HepG2 (cell line): ENCODE results near the gene USF2. TPM values are rescaled to one million over a fixed set of nuclear protein-coding genes. Genes with fewer than 3 reads are reported as not detected.

Experiments used
- CEBPG ChIP-seq: IDR thresholded peaks from 2 replicates; pipeline ENCODE4 v1.6.1; 2016
- DNMT3B ChIP-seq: conservative IDR thresholded peaks from 2 replicates; pipeline ENCODE4 v1.6.1; 2016; ENCODE audit warnings: missing biosample characterization, control low read depth
- FOXO1 ChIP-seq: sonication (generic); formaldehyde crosslinking; IDR thresholded peaks from 2 replicates; pipeline ENCODE4 v1.4.0; 2020; ENCODE audit warnings: missing genetic modification reagents
- FOXP1 ChIP-seq, 2 experiments: fragments of 450-650 bp in 1 of 2; IDR thresholded peaks; 2 replicates each; pipeline ENCODE4 v1.6.1; 2017 to 2018; ENCODE audit warnings: antibody characterized with exemption in 1 of 2
- MEF2D ChIP-seq: sonication (generic); formaldehyde crosslinking; IDR thresholded peaks from 2 replicates; pipeline ENCODE4 v1.5.1; 2020; ENCODE audit warnings: mild to moderate bottlenecking, missing genetic modification reagents
- NONO ChIP-seq, 2 experiments: fragments of 450-650 bp in 1 of 2; sonication (generic) in 1 of 2; formaldehyde crosslinking in 1 of 2; IDR thresholded peaks in 1 of 2; conservative IDR thresholded peaks in 1 of 2; 2 replicates each; pipeline versions ENCODE4 v1.6.1 to v1.8.0; 2017 to 2022; ENCODE audit warnings: mild to moderate bottlenecking in 1 of 2, missing genetic modification reagents in 1 of 2, moderate library complexity in 1 of 2
- NRL ChIP-seq: sonication (generic); formaldehyde crosslinking; IDR thresholded peaks from 2 replicates; pipeline ENCODE4 v1.5.0; 2020; ENCODE audit warnings: missing genetic modification reagents, mild to moderate bottlenecking, moderate library complexity, borderline replicate concordance
- THYN1 ChIP-seq: sonication (generic); formaldehyde crosslinking; IDR thresholded peaks from 2 replicates; pipeline ENCODE4 v1.8.1; 2023; ENCODE audit warnings: low read depth, mild to moderate bottlenecking, moderate library complexity, missing genetic modification reagents, borderline replicate concordance
- ZNF792 ChIP-seq: IDR thresholded peaks from 2 replicates; pipeline ENCODE4 v1.6.1; 2016
- polyA plus RNA-seq, 8 experiments: library from polyadenylated mRNA; depleted of rRNA in 3 of 8; stranded (reverse) in 7 of 8; unstranded in 1 of 8; fragments of >200 nt; fragmentation: Illumina TruSeq in 4 of 8; extraction: Trizol in 4 of 8; gene quantifications; 2 replicates each; pipeline versions ENCODE4 v1.2.1 to v1.2.3, GENCODE V29; 2011 to 2016; ENCODE audit warnings: low read depth in 4 of 8, missing spikeins in 1 of 8, mixed read lengths in 1 of 8; ENCODE audit not compliant: insufficient read depth in 1 of 8
- total RNA-seq, 5 experiments: library from RNA; depleted of rRNA; stranded (reverse); fragments of >200 nt; fragmentation: Illumina TruSeq; extraction: Trizol; gene quantifications; 2 replicates each; pipeline ENCODE4 v1.2.3, GENCODE V29; 2016; ENCODE audit warnings: low read depth in 1 of 5
- TF ChIP-seq, protein P1 (sequence below): sonication (generic); formaldehyde crosslinking; conservative IDR thresholded peaks from 2 replicates; pipeline ENCODE4 v1.5.0; 2020; ENCODE audit warnings: missing genetic modification reagents
- TF ChIP-seq, protein P2 (sequence below): sonication (generic); formaldehyde crosslinking; IDR thresholded peaks from 2 replicates; pipeline ENCODE4 v1.8.0; 2022; ENCODE audit warnings: missing genetic modification reagents, mild to moderate bottlenecking, moderate library complexity, borderline replicate concordance
- TF ChIP-seq, protein P3 (sequence below): sonication (generic); formaldehyde crosslinking; IDR thresholded peaks from 2 replicates; pipeline ENCODE4 v1.4.0; 2020; ENCODE audit warnings: missing genetic modification reagents
- TF ChIP-seq, protein P4 (sequence below): sonication (generic); formaldehyde crosslinking; IDR thresholded peaks from 2 replicates; pipeline ENCODE4 v1.4.0; 2020; ENCODE audit warnings: low read depth, missing genetic modification reagents
- TF ChIP-seq, protein P5 (sequence below): sonication (generic); formaldehyde crosslinking; IDR thresholded peaks from 2 replicates; pipeline ENCODE4 v1.5.1; 2020; ENCODE audit warnings: mild to moderate bottlenecking, missing genetic modification reagents, moderate library complexity

The USF2 gene
- total and polyA plus RNA-seq, 2 of the 13 experiments (the other 11 are each of a cell fraction or from before 2014, with no cell fraction given): 54.9 to 106 TPM

DNA sequence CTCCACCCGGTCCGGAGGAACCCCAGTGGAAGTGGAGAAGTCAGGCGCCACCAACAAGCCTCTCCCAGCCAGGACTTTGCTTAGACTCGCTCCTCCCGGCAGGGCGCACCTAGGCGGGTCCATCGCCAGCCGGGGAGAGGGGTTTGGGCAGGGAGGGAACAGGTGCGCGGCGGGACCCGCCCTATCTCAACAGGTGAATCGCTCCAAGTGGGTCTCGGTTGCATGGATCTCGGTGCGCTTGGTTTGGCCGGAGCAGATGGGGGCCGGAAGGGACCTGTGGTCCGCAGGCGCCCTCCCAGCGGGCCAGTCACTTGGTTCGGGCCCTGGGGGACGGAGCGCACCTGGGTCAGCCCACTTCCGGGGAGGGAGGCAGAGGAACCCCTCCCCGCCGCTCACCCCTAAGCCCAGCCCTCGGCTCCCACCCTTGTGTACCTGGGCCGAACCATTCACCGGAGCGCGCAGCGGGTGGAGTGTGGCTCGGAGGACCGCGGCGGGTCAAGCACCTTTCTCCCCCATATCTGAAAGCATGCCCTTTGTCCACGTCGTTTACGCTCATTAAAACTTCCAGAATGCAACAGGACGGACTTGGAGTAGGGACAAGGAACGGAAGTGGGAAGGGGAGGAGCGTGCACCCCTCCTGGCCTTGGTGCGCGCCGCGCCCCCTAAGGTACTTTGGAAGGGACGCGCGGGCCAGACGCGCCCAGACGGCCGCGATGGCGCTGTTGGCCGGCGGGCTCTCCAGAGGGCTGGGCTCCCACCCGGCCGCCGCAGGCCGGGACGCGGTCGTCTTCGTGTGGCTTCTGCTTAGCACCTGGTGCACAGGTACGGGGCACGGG lies 20.2 kb upstream of the USF2 start, which contains the start of gene LSR (continued):
- TF ChIP-seq ZNF792 (CRISPR knock-in tag) (peak; percentile 75), NONO (IDR thresholded peaks at IDR 0.05) (peak; percentile 91; the same call in 1 of the 2 replicates), NONO (CRISPR knock-in tag; conservative IDR thresholded peaks at IDR 0.05) (peak; percentile 97), THYN1 (peak; percentile 88; the same call in 1 of the 2 replicates), DNMT3B (CRISPR knock-in tag) (peak; percentile 78; the same call in 1 of the 2 replicates), CEBPG (CRISPR knock-in tag) (no peak), MEF2D (CRISPR knock-in tag) (peak; percentile 17), FOXO1 (CRISPR knock-in tag) (peak; percentile 48; the same call in 1 of the 2 replicates), FOXP1 (IDR thresholded peaks at IDR 0.05) (0 out of 2 replicates have a peak, but pooled peaks have one; percentile 25), FOXP1 (CRISPR knock-in tag; IDR thresholded peaks at IDR 0.05) (0 out of 2 replicates have a peak, but pooled peaks have one; percentile 15), NRL (CRISPR knock-in tag) (no peak; the same call in 1 of the 2 replicates)
- TF ChIP-seq, protein P1, sequence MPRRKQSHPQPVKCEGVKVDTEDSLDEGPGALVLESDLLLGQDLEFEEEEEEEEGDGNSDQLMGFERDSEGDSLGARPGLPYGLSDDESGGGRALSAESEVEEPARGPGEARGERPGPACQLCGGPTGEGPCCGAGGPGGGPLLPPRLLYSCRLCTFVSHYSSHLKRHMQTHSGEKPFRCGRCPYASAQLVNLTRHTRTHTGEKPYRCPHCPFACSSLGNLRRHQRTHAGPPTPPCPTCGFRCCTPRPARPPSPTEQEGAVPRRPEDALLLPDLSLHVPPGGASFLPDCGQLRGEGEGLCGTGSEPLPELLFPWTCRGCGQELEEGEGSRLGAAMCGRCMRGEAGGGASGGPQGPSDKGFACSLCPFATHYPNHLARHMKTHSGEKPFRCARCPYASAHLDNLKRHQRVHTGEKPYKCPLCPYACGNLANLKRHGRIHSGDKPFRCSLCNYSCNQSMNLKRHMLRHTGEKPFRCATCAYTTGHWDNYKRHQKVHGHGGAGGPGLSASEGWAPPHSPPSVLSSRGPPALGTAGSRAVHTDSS (CRISPR knock-in tag): peak; percentile 84; the same call in 1 of the 2 replicates
- TF ChIP-seq, protein P2, sequence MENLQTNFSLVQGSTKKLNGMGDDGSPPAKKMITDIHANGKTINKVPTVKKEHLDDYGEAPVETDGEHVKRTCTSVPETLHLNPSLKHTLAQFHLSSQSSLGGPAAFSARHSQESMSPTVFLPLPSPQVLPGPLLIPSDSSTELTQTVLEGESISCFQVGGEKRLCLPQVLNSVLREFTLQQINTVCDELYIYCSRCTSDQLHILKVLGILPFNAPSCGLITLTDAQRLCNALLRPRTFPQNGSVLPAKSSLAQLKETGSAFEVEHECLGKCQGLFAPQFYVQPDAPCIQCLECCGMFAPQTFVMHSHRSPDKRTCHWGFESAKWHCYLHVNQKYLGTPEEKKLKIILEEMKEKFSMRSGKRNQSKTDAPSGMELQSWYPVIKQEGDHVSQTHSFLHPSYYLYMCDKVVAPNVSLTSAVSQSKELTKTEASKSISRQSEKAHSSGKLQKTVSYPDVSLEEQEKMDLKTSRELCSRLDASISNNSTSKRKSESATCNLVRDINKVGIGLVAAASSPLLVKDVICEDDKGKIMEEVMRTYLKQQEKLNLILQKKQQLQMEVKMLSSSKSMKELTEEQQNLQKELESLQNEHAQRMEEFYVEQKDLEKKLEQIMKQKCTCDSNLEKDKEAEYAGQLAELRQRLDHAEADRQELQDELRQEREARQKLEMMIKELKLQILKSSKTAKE (CRISPR knock-in tag): peak; percentile 64; the same call in 1 of the 2 replicates
- TF ChIP-seq, protein P3, sequence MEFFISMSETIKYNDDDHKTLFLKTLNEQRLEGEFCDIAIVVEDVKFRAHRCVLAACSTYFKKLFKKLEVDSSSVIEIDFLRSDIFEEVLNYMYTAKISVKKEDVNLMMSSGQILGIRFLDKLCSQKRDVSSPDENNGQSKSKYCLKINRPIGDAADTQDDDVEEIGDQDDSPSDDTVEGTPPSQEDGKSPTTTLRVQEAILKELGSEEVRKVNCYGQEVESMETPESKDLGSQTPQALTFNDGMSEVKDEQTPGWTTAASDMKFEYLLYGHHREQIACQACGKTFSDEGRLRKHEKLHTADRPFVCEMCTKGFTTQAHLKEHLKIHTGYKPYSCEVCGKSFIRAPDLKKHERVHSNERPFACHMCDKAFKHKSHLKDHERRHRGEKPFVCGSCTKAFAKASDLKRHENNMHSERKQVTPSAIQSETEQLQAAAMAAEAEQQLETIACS (CRISPR knock-in tag): peak; percentile 75
- TF ChIP-seq, protein P4, sequence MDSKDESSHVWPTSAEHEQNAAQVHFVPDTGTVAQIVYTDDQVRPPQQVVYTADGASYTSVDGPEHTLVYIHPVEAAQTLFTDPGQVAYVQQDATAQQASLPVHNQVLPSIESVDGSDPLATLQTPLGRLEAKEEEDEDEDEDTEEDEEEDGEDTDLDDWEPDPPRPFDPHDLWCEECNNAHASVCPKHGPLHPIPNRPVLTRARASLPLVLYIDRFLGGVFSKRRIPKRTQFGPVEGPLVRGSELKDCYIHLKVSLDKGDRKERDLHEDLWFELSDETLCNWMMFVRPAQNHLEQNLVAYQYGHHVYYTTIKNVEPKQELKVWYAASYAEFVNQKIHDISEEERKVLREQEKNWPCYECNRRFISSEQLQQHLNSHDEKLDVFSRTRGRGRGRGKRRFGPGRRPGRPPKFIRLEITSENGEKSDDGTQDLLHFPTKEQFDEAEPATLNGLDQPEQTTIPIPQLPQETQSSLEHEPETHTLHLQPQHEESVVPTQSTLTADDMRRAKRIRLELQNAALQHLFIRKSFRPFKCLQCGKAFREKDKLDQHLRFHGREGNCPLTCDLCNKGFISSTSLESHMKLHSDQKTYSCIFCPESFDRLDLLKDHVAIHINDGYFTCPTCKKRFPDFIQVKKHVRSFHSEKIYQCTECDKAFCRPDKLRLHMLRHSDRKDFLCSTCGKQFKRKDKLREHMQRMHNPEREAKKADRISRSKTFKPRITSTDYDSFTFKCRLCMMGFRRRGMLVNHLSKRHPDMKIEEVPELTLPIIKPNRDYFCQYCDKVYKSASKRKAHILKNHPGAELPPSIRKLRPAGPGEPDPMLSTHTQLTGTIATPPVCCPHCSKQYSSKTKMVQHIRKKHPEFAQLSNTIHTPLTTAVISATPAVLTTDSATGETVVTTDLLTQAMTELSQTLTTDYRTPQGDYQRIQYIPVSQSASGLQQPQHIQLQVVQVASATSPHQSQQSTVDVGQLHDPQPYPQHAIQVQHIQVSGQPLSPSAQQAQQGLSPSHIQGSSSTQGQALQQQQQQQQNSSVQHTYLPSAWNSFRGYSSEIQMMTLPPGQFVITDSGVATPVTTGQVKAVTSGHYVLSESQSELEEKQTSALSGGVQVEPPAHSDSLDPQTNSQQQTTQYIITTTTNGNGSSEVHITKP (CRISPR knock-in tag): peak; percentile 98
- TF ChIP-seq, protein P5, sequence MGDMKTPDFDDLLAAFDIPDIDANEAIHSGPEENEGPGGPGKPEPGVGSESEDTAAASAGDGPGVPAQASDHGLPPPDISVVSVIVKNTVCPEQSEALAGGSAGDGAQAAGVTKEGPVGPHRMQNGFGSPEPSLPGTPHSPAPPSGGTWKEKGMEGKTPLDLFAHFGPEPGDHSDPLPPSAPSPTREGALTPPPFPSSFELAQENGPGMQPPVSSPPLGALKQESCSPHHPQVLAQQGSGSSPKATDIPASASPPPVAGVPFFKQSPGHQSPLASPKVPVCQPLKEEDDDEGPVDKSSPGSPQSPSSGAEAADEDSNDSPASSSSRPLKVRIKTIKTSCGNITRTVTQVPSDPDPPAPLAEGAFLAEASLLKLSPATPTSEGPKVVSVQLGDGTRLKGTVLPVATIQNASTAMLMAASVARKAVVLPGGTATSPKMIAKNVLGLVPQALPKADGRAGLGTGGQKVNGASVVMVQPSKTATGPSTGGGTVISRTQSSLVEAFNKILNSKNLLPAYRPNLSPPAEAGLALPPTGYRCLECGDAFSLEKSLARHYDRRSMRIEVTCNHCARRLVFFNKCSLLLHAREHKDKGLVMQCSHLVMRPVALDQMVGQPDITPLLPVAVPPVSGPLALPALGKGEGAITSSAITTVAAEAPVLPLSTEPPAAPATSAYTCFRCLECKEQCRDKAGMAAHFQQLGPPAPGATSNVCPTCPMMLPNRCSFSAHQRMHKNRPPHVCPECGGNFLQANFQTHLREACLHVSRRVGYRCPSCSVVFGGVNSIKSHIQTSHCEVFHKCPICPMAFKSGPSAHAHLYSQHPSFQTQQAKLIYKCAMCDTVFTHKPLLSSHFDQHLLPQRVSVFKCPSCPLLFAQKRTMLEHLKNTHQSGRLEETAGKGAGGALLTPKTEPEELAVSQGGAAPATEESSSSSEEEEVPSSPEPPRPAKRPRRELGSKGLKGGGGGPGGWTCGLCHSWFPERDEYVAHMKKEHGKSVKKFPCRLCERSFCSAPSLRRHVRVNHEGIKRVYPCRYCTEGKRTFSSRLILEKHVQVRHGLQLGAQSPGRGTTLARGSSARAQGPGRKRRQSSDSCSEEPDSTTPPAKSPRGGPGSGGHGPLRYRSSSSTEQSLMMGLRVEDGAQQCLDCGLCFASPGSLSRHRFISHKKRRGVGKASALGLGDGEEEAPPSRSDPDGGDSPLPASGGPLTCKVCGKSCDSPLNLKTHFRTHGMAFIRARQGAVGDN (CRISPR knock-in tag): peak; percentile 72
